Measurements from ENCODE around the gene RAB11FIP4. TPM values are rescaled to one million over a fixed set of nuclear protein-coding genes. Genes with fewer than 3 reads are reported as not detected.
A peak's percentile ranks its signal among the peaks of the same experiment; 100 is the strongest.

The RAB11FIP4 gene
- total and polyA plus RNA-seq, 2 of the 13 experiments (the other 11 are each of a cell fraction or from before 2014, with no cell fraction given): 28.0 to 89.3 TPM

DNA sequence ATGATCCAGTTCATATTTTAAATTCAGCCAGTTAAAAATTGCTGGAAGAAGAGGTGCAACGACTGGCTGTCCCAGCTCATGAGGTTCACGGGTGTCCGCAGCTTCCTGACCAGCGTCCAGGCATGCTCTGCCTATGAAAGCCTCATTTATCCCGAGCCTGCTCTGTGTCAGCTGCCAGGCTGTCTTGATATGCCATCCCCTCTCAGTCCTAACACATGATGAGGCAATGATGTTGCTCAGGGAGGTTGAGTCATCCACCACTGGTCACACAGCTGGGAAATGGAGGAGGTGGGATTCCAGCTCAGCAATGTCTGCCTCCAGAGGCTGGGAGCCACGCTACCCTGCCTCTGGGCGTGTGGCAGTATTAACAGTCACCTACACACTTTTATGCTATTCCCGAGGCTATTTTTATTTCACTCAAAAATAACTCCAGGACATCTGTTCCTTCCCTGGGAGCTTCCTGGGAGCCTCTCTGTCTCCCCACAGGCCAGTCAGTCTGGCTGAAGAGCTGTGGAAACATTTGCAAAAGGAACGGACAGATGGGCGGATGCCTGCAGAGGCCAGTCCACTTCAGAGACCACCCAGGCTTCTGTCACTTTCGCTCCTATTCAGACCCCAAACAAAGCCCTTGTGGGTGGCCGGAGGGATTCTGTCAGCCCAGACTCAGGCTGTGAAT, 22.5 kb downstream of the RAB11FIP4 start:
- CTCF ChIA-PET (ENCODE audit: low intra/inter-chr PET ratio, low total read pairs): no interaction called here
- POLR2A ChIA-PET: no interaction called here
- no peak overlapping the region for H2AFZ ChIP-seq (ENCODE audit: low read length)
- no peaks in the 10 kb centered on the region for H4K20me1 ChIP-seq (ENCODE audit: insufficient read depth, low read length)
- no TSS peak for BruUV-seq (replicated peaks)
- H3K36me3 ChIP-seq (replicated peaks in 1 of 2; ENCODE audit: control insufficient read depth in 1 of 2, insufficient read depth in 2 of 2, low read length in 2 of 2): no peaks in the 10 kb centered on the region
- no peak overlapping the region for H3K4me2 ChIP-seq (ENCODE audit: low read depth, low read length)
- no peak for TF ChIP-seq TBX3 (IDR thresholded peaks at IDR 0.05; ENCODE audit: borderline replicate concordance)
- peak; percentile 89 for TF ChIP-seq ZNF768 (CRISPR knock-in tag; IDR thresholded peaks at IDR 0.05)
- no peaks in the 10 kb centered on the region for H3K79me2 ChIP-seq (ENCODE audit: insufficient read depth, low read length)
- FAIRE-seq (no peak), DNase-seq (ENCODE audit: low spot score) (no peak), ATAC-seq (no peak)
- 30% methylated on average over 11 of the region's 12 CpGs for WGBS (ENCODE audit: low lambda C conversion rate)
- H3K4me1 ChIP-seq (ENCODE audit: insufficient read depth, low read length): peaks cover 30% of the 10 kb centered on the region
- no peaks in the 10 kb centered on the region for H3K9me3 ChIP-seq (ENCODE audit: low read length)
- no peak overlapping the region for H3K4me3 ChIP-seq (replicated peaks in 1 of 3; ENCODE audit: insufficient read depth in 1 of 3, low read depth in 2 of 3, low read length in 3 of 3)
- H3K9ac ChIP-seq (ENCODE audit: insufficient read depth, low read depth, low read length): no peak overlapping the region
- peaks cover 1 to 25% of the 10 kb centered on the region in 2 experiments; a peak in 3 of 5 replicates for H3K27me3 ChIP-seq (ENCODE audit: control insufficient read depth in 1 of 2, insufficient read depth in 2 of 2, low read length in 2 of 2)
- intact Hi-C loops (cut with micrococcal nuclease; ENCODE audit: unreplicated experiment): no loop called here
- in situ Hi-C loops (cut with HindIII; ENCODE audit: extremely low pct_ligation_motif_present, low pct_unique_long_range_greater_than_20kb): no loop called here
- H3K27ac ChIP-seq (ENCODE audit: extremely low read length, insufficient read depth, low read length): no peak overlapping the region

DNA sequence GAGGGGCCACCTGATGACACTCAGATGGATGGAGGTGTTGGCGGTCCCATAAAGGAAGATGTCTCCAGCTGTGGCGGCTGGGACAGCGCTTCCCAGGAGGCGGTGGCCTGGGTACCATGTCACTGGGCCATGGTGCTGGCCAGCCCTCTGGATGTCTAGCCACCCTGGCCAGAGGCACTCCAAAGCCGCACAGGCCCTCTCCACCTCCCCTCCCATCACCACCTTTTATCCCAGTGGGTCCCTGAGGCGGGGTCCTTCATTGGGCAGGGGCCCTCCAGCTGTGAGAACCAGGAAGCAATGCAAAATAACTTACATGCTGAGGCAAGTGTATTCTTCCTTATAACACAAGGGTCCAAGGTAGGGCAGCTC, 23.1 kb downstream of the RAB11FIP4 start:
- FAIRE-seq (no peak), DNase-seq (ENCODE audit: low spot score) (no peak), ATAC-seq (no peak)
- Histone ChIP-seq H3K9ac (ENCODE audit: insufficient read depth, low read depth, low read length) (no peak overlapping the region), H3K4me2 (ENCODE audit: low read depth, low read length) (no peak overlapping the region), H4K20me1 (ENCODE audit: insufficient read depth, low read length) (no peaks in the 10 kb centered on the region), H3K9me3 (ENCODE audit: low read length) (no peaks in the 10 kb centered on the region), H3K27ac (ENCODE audit: extremely low read length, insufficient read depth, low read length) (no peak overlapping the region), H2AFZ (ENCODE audit: low read length) (no peak overlapping the region), H3K36me3 (replicated peaks in 1 of 2; ENCODE audit: control insufficient read depth in 1 of 2, insufficient read depth in 2 of 2, low read length in 2 of 2) (no peaks in the 10 kb centered on the region), H3K4me3 (replicated peaks in 1 of 3; ENCODE audit: insufficient read depth in 1 of 3, low read depth in 2 of 3, low read length in 3 of 3) (no peak overlapping the region), H3K27me3 (ENCODE audit: control insufficient read depth in 1 of 2, insufficient read depth in 2 of 2, low read length in 2 of 2) (peaks cover 1 to 25% of the 10 kb centered on the region in 2 experiments; a peak in 3 of 5 replicates), H3K79me2 (ENCODE audit: insufficient read depth, low read length) (no peaks in the 10 kb centered on the region), H3K4me1 (ENCODE audit: insufficient read depth, low read length) (peaks cover 30% of the 10 kb centered on the region)
- CTCF ChIA-PET (ENCODE audit: low intra/inter-chr PET ratio, low total read pairs): no interaction called here
- in situ Hi-C loops (cut with HindIII; ENCODE audit: extremely low pct_ligation_motif_present, low pct_unique_long_range_greater_than_20kb) (no loop called here), intact Hi-C loops (cut with micrococcal nuclease; ENCODE audit: unreplicated experiment) (no loop called here)
- no TSS peak for BruUV-seq (replicated peaks)
- no peak for TF ChIP-seq ZSCAN21 (CRISPR knock-in tag; IDR thresholded peaks at IDR 0.05; ENCODE audit: borderline replicate concordance)
- no peak for TF ChIP-seq CCDC6 (CRISPR knock-in tag; IDR thresholded peaks at IDR 0.05)
- no peak for TF ChIP-seq KAT2B (IDR thresholded peaks at IDR 0.05; ENCODE audit: borderline replicate concordance, low read depth, low read length)
- TF ChIP-seq THAP11 (CRISPR knock-in tag; IDR thresholded peaks at IDR 0.05): no peak
- TF ChIP-seq ZNF136 (CRISPR knock-in tag; IDR thresholded peaks at IDR 0.05; ENCODE audit: low read depth): no peak
- no peak for TF ChIP-seq ZNF343 (CRISPR knock-in tag; IDR thresholded peaks at IDR 0.05)
- WGBS (ENCODE audit: low lambda C conversion rate): 86% methylated on average over 6 of the region's 6 CpGs
- POLR2A ChIA-PET: no interaction called here

Data from HepG2 (cell line).